H1 (cell line): Measurements from ENCODE around the gene PPFIBP2. TPM values are rescaled to one million over a fixed set of nuclear protein-coding genes. Genes with fewer than 3 reads are reported as not detected.

ENCODE experiments used
- CTCF ChIA-PET: fragments of 300-600 bp; sonication (Branson Sonifier 250); formaldehyde crosslinking; loops from one replicate; lab custom pipeline; 2021; ENCODE audit not compliant: partially characterized antibody; lab: Charles Lee
- POLR2A ChIA-PET: fragments of 300-600 bp; sonication (Branson Sonifier 250); formaldehyde crosslinking; loops from one replicate; lab custom pipeline; 2021; ENCODE audit warnings: inconsistent platforms; ENCODE audit not compliant: partially characterized antibody; lab: Charles Lee
- DNase-seq, 2 experiments: peaks; one replicate each; pipeline versions ENCODE4 v3.0.0 to v3.0.0-alpha.2; 2010 to 2022; ENCODE audit warnings: low spot score in 2 of 2, low read depth in 1 of 2, mixed read lengths in 1 of 2
- FAIRE-seq: peaks from 2 replicates; lab custom pipeline; 2011; peaks lifted over from hg19 to GRCh38; lab: Jason Lieb, UNC
- H2AFZ ChIP-seq: 2 replicates; pipeline ENCODE4 v1.8.1; 2012; ENCODE audit warnings: low read length, inconsistent platforms
- H2AK5ac ChIP-seq: 2 replicates; pipeline ENCODE4 v1.6.1; 2013; ENCODE audit warnings: low read depth, low read length
- H2BK120ac ChIP-seq: replicated peaks from 2 replicates; pipeline ENCODE3; 2013; ENCODE audit warnings: low read depth, low read length, inconsistent platforms
- H2BK12ac ChIP-seq: 2 replicates; pipeline ENCODE4 v1.6.1; 2013; ENCODE audit warnings: low read depth, low read length
- H2BK15ac ChIP-seq: 2 replicates; pipeline ENCODE4 v1.6.1; 2013; ENCODE audit warnings: low read length
- H2BK20ac ChIP-seq: 2 replicates; pipeline ENCODE4 v1.6.1; 2013; ENCODE audit warnings: low read length
- H2BK5ac ChIP-seq: 2 replicates; pipeline ENCODE4 v1.6.1; 2013; ENCODE audit warnings: low read depth, low read length
- H3K14ac ChIP-seq: 2 replicates; pipeline ENCODE4 v1.6.1; 2013; ENCODE audit warnings: inconsistent platforms; ENCODE audit not compliant: insufficient read length
- H3K18ac ChIP-seq: 2 replicates; pipeline ENCODE4 v1.6.1; 2013; ENCODE audit warnings: low read length; ENCODE audit errors: extremely low read depth
- H3K23ac ChIP-seq: 2 replicates; pipeline ENCODE4 v1.6.1; 2013; ENCODE audit warnings: inconsistent platforms; ENCODE audit not compliant: insufficient read length
- H3K23me2 ChIP-seq: 2 replicates; pipeline ENCODE4 v1.6.1; 2013; ENCODE audit warnings: low read depth, low read length
- H3K27ac ChIP-seq: 2 replicates; pipeline ENCODE4 v1.6.1; 2011; ENCODE audit warnings: low read depth, low read length, inconsistent platforms
- H3K27me3 ChIP-seq, 4 experiments: replicated peaks in 1 of 4; 1 replicate in 1 of 4; 2 replicates in 3 of 4; pipeline versions ENCODE4 v1.6.1 to v1.8.1; 2011 to 2013; ENCODE audit warnings: low read length in 3 of 4, mild to moderate bottlenecking in 3 of 4, inconsistent platforms in 2 of 4, mixed read lengths in 2 of 4, moderate library complexity in 1 of 4; ENCODE audit not compliant: control insufficient read depth in 3 of 4, insufficient read depth in 3 of 4; ENCODE audit errors: extremely low read depth in 1 of 4
- H3K36me3 ChIP-seq, 4 experiments: 2 replicates each; pipeline versions ENCODE4 v1.6.1 to v1.8.1; 2011 to 2013; ENCODE audit warnings: mild to moderate bottlenecking in 4 of 4, low read length in 3 of 4, moderate library complexity in 2 of 4, control low read depth in 1 of 4, inconsistent platforms in 1 of 4; ENCODE audit not compliant: insufficient read depth in 4 of 4, control insufficient read depth in 2 of 4
- H3K4ac ChIP-seq: replicated peaks from 2 replicates; pipeline ENCODE3; 2013; ENCODE audit warnings: low read length, low read depth, mixed read lengths, inconsistent platforms; ENCODE audit not compliant: insufficient read length
- H3K4me1 ChIP-seq, 4 experiments: replicated peaks in 1 of 4; 1 replicate in 1 of 4; 2 replicates in 3 of 4; pipeline versions ENCODE4 v1.6.1 to v1.8.1; 2011 to 2013; ENCODE audit warnings: low read length in 3 of 4, inconsistent platforms in 2 of 4, mixed read lengths in 1 of 4; ENCODE audit not compliant: insufficient read depth in 4 of 4, control insufficient read depth in 3 of 4
- H3K4me2 ChIP-seq, 2 experiments: 2 replicates each; pipeline versions ENCODE4 v1.6.1 to v1.8.1; 2011 to 2013; ENCODE audit warnings: low read depth in 2 of 2, low read length in 2 of 2, control low read depth in 1 of 2, inconsistent platforms in 1 of 2, mild to moderate bottlenecking in 1 of 2; ENCODE audit not compliant: insufficient read depth in 1 of 2
- H3K4me3 ChIP-seq, 4 experiments: fragments of 200-600, 300-600 bp in 1 of 4; sonication (generic), shearing (Covaris generic), sonication (Bioruptor Twin) in 1 of 4; 2 replicates each; pipeline versions ENCODE4 v1.5.1 to v1.8.1; 2011 to 2016; ENCODE audit warnings: low read length in 4 of 4, low read depth in 3 of 4, control low read depth in 2 of 4, inconsistent platforms in 2 of 4, mild to moderate bottlenecking in 2 of 4, mixed read lengths in 1 of 4, moderate library complexity in 1 of 4; ENCODE audit not compliant: insufficient read depth in 2 of 4; ENCODE audit errors: extremely low read depth in 1 of 4
- H3K56ac ChIP-seq: replicated peaks from 2 replicates; pipeline ENCODE3; 2013; ENCODE audit warnings: low read depth, mild to moderate bottlenecking, mixed read lengths, low read length, inconsistent platforms; ENCODE audit not compliant: insufficient read length
- H3K79me1 ChIP-seq: 2 replicates; pipeline ENCODE4 v1.6.1; 2013; ENCODE audit warnings: low read depth, low read length, control low read depth
- H3K79me2 ChIP-seq, 2 experiments: 2 replicates each; pipeline versions ENCODE4 v1.6.1 to v1.8.1; 2012 to 2013; ENCODE audit warnings: low read length in 2 of 2, mild to moderate bottlenecking in 2 of 2, inconsistent platforms in 1 of 2; ENCODE audit not compliant: insufficient read depth in 2 of 2, control insufficient read depth in 1 of 2
- H3K9ac ChIP-seq, 4 experiments: replicated peaks in 1 of 4; 1 replicate in 1 of 4; 2 replicates in 3 of 4; pipeline versions ENCODE4 v1.6.1 to v1.8.1; 2011 to 2013; ENCODE audit warnings: low read depth in 3 of 4, low read length in 3 of 4, control low read depth in 2 of 4, mild to moderate bottlenecking in 2 of 4, moderate library complexity in 2 of 4, inconsistent platforms in 1 of 4; ENCODE audit errors: extremely low read depth in 1 of 4
- H3K9me3 ChIP-seq, 2 experiments: 2 replicates each; pipeline versions ENCODE4 v1.6.1 to v1.8.1; 2012 to 2013; ENCODE audit warnings: mild to moderate bottlenecking in 2 of 2, moderate library complexity in 2 of 2, control low read depth in 1 of 2, inconsistent platforms in 1 of 2, low read depth in 1 of 2, low read length in 1 of 2, mixed read lengths in 1 of 2; ENCODE audit not compliant: insufficient read depth in 2 of 2
- H4K20me1 ChIP-seq, 2 experiments: replicated peaks in 1 of 2; 2 replicates each; pipeline versions ENCODE3 to v1.8.1; 2011 to 2013; ENCODE audit warnings: inconsistent platforms in 2 of 2, low read length in 2 of 2, mild to moderate bottlenecking in 1 of 2; ENCODE audit not compliant: insufficient read depth in 2 of 2, control insufficient read depth in 1 of 2
- H4K5ac ChIP-seq: 2 replicates; pipeline ENCODE4 v1.6.1; 2013; ENCODE audit warnings: low read length, low read depth, mixed read lengths, inconsistent platforms; ENCODE audit not compliant: insufficient read length
- H4K8ac ChIP-seq: 2 replicates; pipeline ENCODE4 v1.8.0; 2013; ENCODE audit warnings: mild to moderate bottlenecking, moderate library complexity, low read length, inconsistent platforms; ENCODE audit not compliant: insufficient read depth; ENCODE audit errors: extremely low read depth
- H4K91ac ChIP-seq: replicated peaks from 2 replicates; pipeline ENCODE3; 2013; ENCODE audit warnings: low read length, mixed read lengths, inconsistent platforms; ENCODE audit not compliant: insufficient read length
- ATF2 ChIP-seq: IDR thresholded peaks from 2 replicates; pipeline ENCODE4 v1.6.1; 2012; ENCODE audit warnings: low read length, inconsistent platforms
- BACH1 ChIP-seq: IDR thresholded peaks from 2 replicates; pipeline ENCODE4 v1.6.1; 2012; ENCODE audit warnings: low read length, improper control_type of control experiment
- CHD1 ChIP-seq: IDR thresholded peaks from 2 replicates; pipeline ENCODE4 v1.6.1; 2012; ENCODE audit warnings: low read depth, low read length, improper control_type of control experiment
- GTF2F1 ChIP-seq: IDR thresholded peaks from 2 replicates; pipeline ENCODE4 v1.6.1; 2012; ENCODE audit warnings: low read depth, low read length, improper control_type of control experiment, borderline replicate concordance
- HDAC6 ChIP-seq: IDR thresholded peaks from one replicate; pipeline ENCODE4 v1.7.1; 2012; ENCODE audit warnings: low read depth, mild to moderate bottlenecking, inconsistent platforms, low read length, moderate library complexity
- KDM1A ChIP-seq: fragments of 200-600, 300-600 bp; sonication (generic); IDR thresholded peaks from 2 replicates; pipeline ENCODE4 v1.7.1; 2016; ENCODE audit warnings: mild to moderate bottlenecking, low read length, borderline replicate concordance
- RFX5 ChIP-seq: IDR thresholded peaks from 2 replicates; pipeline ENCODE4 v1.6.1; 2011; ENCODE audit warnings: low read depth, low read length, improper control_type of control experiment, borderline replicate concordance
- RXRA ChIP-seq: IDR thresholded peaks from 2 replicates; pipeline ENCODE4 v1.6.1; 2011; ENCODE audit warnings: low read depth, mild to moderate bottlenecking, low read length, moderate library complexity; ENCODE audit not compliant: insufficient read depth
- SUZ12 ChIP-seq: fragments of 200-600 bp; sonication (generic); IDR thresholded peaks from 2 replicates; pipeline ENCODE4 v1.6.1; 2012; ENCODE audit warnings: mild to moderate bottlenecking, inconsistent platforms, low read length, moderate library complexity, mixed read lengths
- TBP ChIP-seq: IDR thresholded peaks from 2 replicates; pipeline ENCODE4 v1.6.1; 2011; ENCODE audit warnings: low read depth, low read length, improper control_type of control experiment
- TEAD4 ChIP-seq: IDR thresholded peaks from 2 replicates; pipeline ENCODE4 v1.6.1; 2012; ENCODE audit warnings: low read depth, low read length, inconsistent platforms, mixed read lengths
- YY1 ChIP-seq: IDR thresholded peaks from 2 replicates; pipeline ENCODE4 v1.6.1; 2011; ENCODE audit warnings: low read depth, mild to moderate bottlenecking, low read length
- ZNF274 ChIP-seq: IDR thresholded peaks from 2 replicates; pipeline ENCODE4 v1.7.0; 2012; ENCODE audit warnings: low read length, borderline replicate concordance; ENCODE audit errors: extremely low read depth
- WGBS, 2 experiments: shearing (Covaris generic) in 1 of 2; methylation state at CpG; one replicate each; pipeline versions ENCODE4 v1.1.6 to v1.1.7; 2013 to 2015; ENCODE audit warnings: low lambda C conversion rate in 2 of 2, mixed read lengths in 2 of 2, inconsistent platforms in 1 of 2, low coverage in 1 of 2, missing lambda C conversion rate in 1 of 2; ENCODE audit not compliant: insufficient replicate concordance in 2 of 2, insufficient coverage in 1 of 2, insufficient read length in 1 of 2; ENCODE audit errors: extremely low coverage in 1 of 2, missing lambda C conversion rate in 1 of 2; 5-methylcytosine and 5-hydroxymethylcytosine counted together
- polyA plus RNA-seq, 7 experiments: library from polyadenylated mRNA; depleted of rRNA in 3 of 7; stranded (reverse) in 5 of 7; unstranded in 2 of 7; fragments of >200 nt in 5 of 7; fragments of 200-250 nt in 2 of 7; gene quantifications; 1 replicate in 5 of 7; 2 replicates in 1 of 7; 4 replicates in 1 of 7; pipeline versions ENCODE4 v1.2.1 to v1.2.3, GENCODE V29; 2011 to 2013; ENCODE audit warnings: missing spikeins in 2 of 7, mixed read lengths in 2 of 7
- total RNA-seq: library from RNA; stranded (reverse); fragmentation: NEBNext Ultra II Directional; extraction: Animal tissue kit (Norgen Biotek cat#: 25700); gene quantifications from 2 replicates; pipeline ENCODE4 v1.2.1, GENCODE V29; 2021

The PPFIBP2 gene
- total and polyA plus RNA-seq, 2 of the 8 experiments (the other 6 are each of a cell fraction or from before 2014, with no cell fraction given): 5.5 to 9.8 TPM

- no peak overlapping the region for H2BK12ac ChIP-seq
- no peak overlapping the region for H3K9ac ChIP-seq
- POLR2A ChIA-PET: interaction anchor here (0.5 kb wide), 1 partner anchor 15 kb away, joined by 3 read pairs; no protein-coding TSS in a partner anchor
- H3K18ac ChIP-seq: no peak overlapping the region
- no peak overlapping the region for H2BK20ac ChIP-seq
- H3K23me2 ChIP-seq: no peaks in the 10 kb centered on the region
- CTCF ChIA-PET: interaction anchor here (0.9 to 7.6 kb wide), 7 partner anchors 9 to 141 kb away, joined by 3 to 54 read pairs (median 29); no protein-coding TSS in a partner anchor
- DNase-seq (no peak), FAIRE-seq (no peak)
- H3K4me3 ChIP-seq: no peak overlapping the region
- no peaks in the 10 kb centered on the region for H3K79me2 ChIP-seq
- no peak overlapping the region for H2BK15ac ChIP-seq
- H3K79me1 ChIP-seq: no peaks in the 10 kb centered on the region; the same call in 1 of the 2 replicates
- peaks cover 0 to 7% (median 4%) of the 10 kb centered on the region in 4 experiments; a peak in 4 of 7 replicates for H3K4me1 ChIP-seq
- no peaks in the 10 kb centered on the region for H3K27me3 ChIP-seq
- no peak overlapping the region for H3K4ac ChIP-seq
- H4K5ac ChIP-seq: no peak overlapping the region
- WGBS, 2 experiments: 84% methylated on average over 3 of the region's 3 CpGs; no CpG with 5 or more reads in 1 of the 2 experiments
- no peaks in the 10 kb centered on the region for H3K36me3 ChIP-seq
- H4K91ac ChIP-seq: no peak overlapping the region
- H3K27ac ChIP-seq: no peak overlapping the region; the same call in 1 of the 2 replicates
- no peak overlapping the region for H2BK120ac ChIP-seq
- no peak overlapping the region for H4K8ac ChIP-seq
- no peaks in the 10 kb centered on the region for H4K20me1 ChIP-seq
- H3K23ac ChIP-seq: no peak overlapping the region
- no peaks in the 10 kb centered on the region for H3K9me3 ChIP-seq
- H2AFZ ChIP-seq: no peak overlapping the region
- H3K56ac ChIP-seq: no peak overlapping the region
- H2BK5ac ChIP-seq: no peak overlapping the region
- H2AK5ac ChIP-seq: peak overlapping the region; percentile 71; the same call in 1 of the 2 replicates
- H3K14ac ChIP-seq: no peak overlapping the region
- no peak overlapping the region for H3K4me2 ChIP-seq
- TF ChIP-seq SUZ12 (no peak), ZNF274 (no peak), YY1 (no peak), TEAD4 (no peak), TBP (no peak), HDAC6 (no peak), BACH1 (no peak), RFX5 (no peak), ATF2 (no peak), GTF2F1 (no peak), CHD1 (no peak), RXRA (no peak), KDM1A (no peak)
Measured at GRCh38 chr11:7546324-7546791, 32.6 kb downstream of the PPFIBP2 start.
